HL-60 (cell line): Measurements from ENCODE around the gene FCGR3B.
"Not testable (repeated sequence)": the region's sequence is repeated elsewhere in the genome, so short reads cannot be mapped to it uniquely, and the experiment has no call there.

ENCODE experiments used
- CTCF ChIP-seq: IDR thresholded peaks from one replicate; pipeline ENCODE4 v1.5.1; 2011; ENCODE audit warnings: low read length, control low read depth, inconsistent platforms; ENCODE audit not compliant: insufficient read depth
- GABPA ChIP-seq: IDR thresholded peaks from 2 replicates; pipeline ENCODE4 v1.6.1; 2012; ENCODE audit warnings: low read depth
- POLR2AphosphoS5 ChIP-seq: IDR thresholded peaks from 2 replicates; pipeline ENCODE4 v1.6.1; 2012; ENCODE audit warnings: low read depth

- not testable (repeated sequence) for TF ChIP-seq CTCF, POLR2AphosphoS5, GABPA
Measured at GRCh38 chr1:161658524-161658923, 27.5 kb upstream of the FCGR3B start.
